B cell (primary cell): ENCODE data around the gene CCR2. TPM values are rescaled to one million over a fixed set of nuclear protein-coding genes. Genes with fewer than 3 reads are reported as not detected.

Experiments
- ATAC-seq: fragments of 200-7000 bp; cut with Tn5 transposase; one replicate; pipeline ENCODE4 v1.10.0; 2021; ENCODE audit warnings: low read depth, mild to moderate bottlenecking, moderate number of reproducible peaks, moderate library complexity
- CTCF ChIA-PET: fragments of 350-600 bp; sonication (Branson Sonifier 250); formaldehyde crosslinking; loops from one replicate; lab custom pipeline; 2021; ENCODE audit warnings: antibody characterized with exemption, inconsistent platforms; lab: Charles Lee
- POLR2A ChIA-PET: fragments of 350-600 bp; sonication (Branson Sonifier 250); formaldehyde crosslinking; loops from one replicate; lab custom pipeline; 2021; ENCODE audit warnings: antibody characterized with exemption; lab: Charles Lee
- DNase-seq: peaks from one replicate; pipeline ENCODE4 v3.0.0; 2013
- H2AFZ ChIP-seq: 2 replicates; pipeline ENCODE4 v1.6.1; 2012; ENCODE audit warnings: mild to moderate bottlenecking, low read depth, low read length; ENCODE audit not compliant: insufficient read depth, poor library complexity, severe bottlenecking
- H3K27ac ChIP-seq, 2 donors: 1 replicate in 1 of 2; 2 replicates in 1 of 2; pipeline ENCODE4 v1.5.1; 2012 to 2013; ENCODE audit warnings: low read length in 2 of 2, mild to moderate bottlenecking in 2 of 2, moderate library complexity in 1 of 2
- H3K27me3 ChIP-seq, 4 experiments: fragments of 200-600 bp in 1 of 4; sonication (generic) in 1 of 4; replicated peaks in 1 of 4; 1 replicate in 2 of 4; 2 replicates in 2 of 4; pipeline versions ENCODE4 v1.6.1 to v1.7.0; 2013 to 2016; ENCODE audit warnings: low read length in 3 of 4, mild to moderate bottlenecking in 2 of 4, mixed read lengths in 1 of 4, moderate library complexity in 1 of 4; ENCODE audit not compliant: insufficient read depth in 4 of 4, control insufficient read depth in 3 of 4; ENCODE audit errors: control extremely low read depth in 1 of 4
- H3K36me3 ChIP-seq, 2 experiments: replicated peaks in 1 of 2; 1 replicate in 1 of 2; 2 replicates in 1 of 2; pipeline versions ENCODE4 v1.6.1 to v1.7.1; 2013; ENCODE audit warnings: low read length in 1 of 2; ENCODE audit not compliant: insufficient read depth in 2 of 2, control insufficient read depth in 1 of 2; ENCODE audit errors: control extremely low read depth in 1 of 2, extremely low read depth in 1 of 2
- H3K4me1 ChIP-seq, 2 donors: fragments of 200-600 bp in 1 of 2; sonication (generic) in 1 of 2; 1 replicate in 1 of 2; 2 replicates in 1 of 2; pipeline versions ENCODE4 v1.5.1 to v1.6.1; 2013 to 2017; ENCODE audit warnings: low read length in 2 of 2; ENCODE audit not compliant: control insufficient read depth in 2 of 2, insufficient read depth in 2 of 2
- H3K4me2 ChIP-seq: replicated peaks from 2 replicates; pipeline ENCODE3; 2012; ENCODE audit warnings: mild to moderate bottlenecking, low read depth, low read length; ENCODE audit not compliant: poor library complexity, severe bottlenecking
- H3K4me3 ChIP-seq, 5 experiments: fragments of 200-600 bp in 1 of 5; sonication (generic) in 1 of 5; 1 replicate in 3 of 5; 2 replicates in 2 of 5; pipeline versions ENCODE4 v1.5.1 to v1.7.0; 2011 to 2016; ENCODE audit warnings: low read length in 4 of 5, mild to moderate bottlenecking in 4 of 5, low read depth in 2 of 5, control low read depth in 1 of 5, moderate library complexity in 1 of 5; ENCODE audit not compliant: insufficient read depth in 1 of 5; ENCODE audit errors: control extremely low read depth in 1 of 5, extremely low read depth in 1 of 5
- H3K79me2 ChIP-seq: fragments of 200-600 bp; sonication (generic); one replicate; pipeline ENCODE4 v1.6.0; 2016; ENCODE audit warnings: low read length; ENCODE audit not compliant: control insufficient read depth, insufficient read depth
- H3K9ac ChIP-seq: fragments of 200-600 bp; sonication (generic); 2 replicates; pipeline ENCODE4 v1.6.1; 2017; ENCODE audit warnings: mild to moderate bottlenecking, low read length, moderate library complexity
- H3K9me3 ChIP-seq, 3 donors: one replicate each; pipeline versions ENCODE4 v1.6.1 to v1.7.1; 2013; ENCODE audit warnings: low read length in 2 of 3; ENCODE audit not compliant: control insufficient read depth in 2 of 3, insufficient read depth in 1 of 3; ENCODE audit errors: control extremely low read depth in 1 of 3
- H4K20me1 ChIP-seq: 2 replicates; pipeline ENCODE4 v1.6.0; 2012; ENCODE audit warnings: mild to moderate bottlenecking, low read length; ENCODE audit not compliant: insufficient read depth, control insufficient read depth, poor library complexity, severe bottlenecking
- H3K27ac Mint-ChIP-seq: one replicate; pipeline ENCODE4 v1.8.0; 2021; ENCODE audit warnings: mixed read lengths
- H3K27me3 Mint-ChIP-seq: one replicate; pipeline ENCODE4 v1.8.0; 2021; ENCODE audit warnings: mixed read lengths
- H3K4me1 Mint-ChIP-seq: one replicate; pipeline ENCODE4 v1.8.0; 2021; ENCODE audit warnings: mixed read lengths
- H3K4me3 Mint-ChIP-seq: one replicate; pipeline ENCODE4 v1.8.0; 2021; ENCODE audit warnings: mixed read lengths
- H3K9me3 Mint-ChIP-seq: one replicate; pipeline ENCODE4 v1.8.0; 2022; ENCODE audit warnings: mixed read lengths; ENCODE audit not compliant: insufficient read depth
- CTCF ChIP-seq: fragments of 200-600 bp; IDR thresholded peaks from one replicate; pipeline ENCODE4 v1.8.0; 2022; ENCODE audit warnings: antibody characterized with exemption, mild to moderate bottlenecking
- EZH2 ChIP-seq: IDR thresholded peaks from 2 replicates; pipeline ENCODE4 v1.6.1; 2012; ENCODE audit warnings: borderline replicate concordance, low read depth, mild to moderate bottlenecking, moderate library complexity, low read length; ENCODE audit not compliant: insufficient read depth, poor library complexity, severe bottlenecking
- WGBS: methylation state at CpG from one replicate; pipeline ENCODE4 v1.1.5; 2013; ENCODE audit warnings: missing lambda C conversion rate; ENCODE audit not compliant: insufficient coverage; 5-methylcytosine and 5-hydroxymethylcytosine counted together
- intact Hi-C: fragments of 100-400 bp; cut with micrococcal nuclease; formaldehyde crosslinking; loops from one replicate; pipeline ENCODE4 v1.10.0; 2022
- polyA plus RNA-seq: library from polyadenylated mRNA; depleted of rRNA; stranded (reverse); fragments of >200 nt; gene quantifications from 2 replicates; pipeline ENCODE4 v1.2.3, GENCODE V29; 2012
- total RNA-seq, 2 donors: library from RNA; stranded (reverse); fragments of 120-200 nt in 1 of 2; gene quantifications; 1 replicate in 1 of 2; 2 replicates in 1 of 2; pipeline versions ENCODE4 v1.2.3 to v1.2.4, GENCODE V29; 2013 to 2022

Gene CCR2
- total and polyA plus RNA-seq, 2 donors (not counting 1 experiment from before 2014, with no cell fraction given) = 0.34 to 0.82 TPM

- ATAC-seq = no peak
- peak overlapping the region; percentile 37 for H2AFZ ChIP-seq
- Mint-ChIP-seq H3K4me3 (no peak overlapping the region), H3K4me1 (peaks cover 41% of the 10 kb centered on the region), H3K9me3 (no peaks in the 10 kb centered on the region), H3K27me3 (no peaks in the 10 kb centered on the region), H3K27ac (peak overlapping the region; percentile 73)
- intact Hi-C loops = loop anchor here (5.0 kb wide), 1 partner anchor 39 kb away; no protein-coding TSS in a partner anchor
- H3K4me1 ChIP-seq = peaks cover 17 to 33% of the 10 kb centered on the region in 2 donors
- no peak overlapping the region for H3K9ac ChIP-seq
- H3K27me3 ChIP-seq = no peaks in the 10 kb centered on the region
- no peaks in the 10 kb centered on the region for H3K36me3 ChIP-seq
- peak overlapping the region; percentile 32 for H3K4me2 ChIP-seq
- no peak for DNase-seq
- WGBS = 85% methylated on average over 4 of the region's 8 CpGs
- no peaks in the 10 kb centered on the region for H3K9me3 ChIP-seq
- H3K79me2 ChIP-seq = no peaks in the 10 kb centered on the region
- peak overlapping the region in 1 of 2 donors; percentile 4 for H3K27ac ChIP-seq
- ChIA-PET CTCF (interaction anchor here (2.3 to 2.7 kb wide), 2 partner anchors 7 to 9 kb away, joined by 6 to 14 read pairs; partner anchors contain the start of gene CCR5), POLR2A (interaction anchor here (0.7 kb wide), 1 partner anchor 47 kb away, joined by 5 read pairs; no protein-coding TSS in a partner anchor)
- H4K20me1 ChIP-seq = no peaks in the 10 kb centered on the region
- TF ChIP-seq EZH2 (no peak), CTCF (no peak)
- H3K4me3 ChIP-seq = no peak overlapping the region
Observed at GRCh38 chr3:46361408-46362283, 7.7 kb downstream of the CCR2 start.

GRCh38 chr3:46365041-46365440 is 11.1 kb downstream of the CCR2 start:
- no peaks in the 10 kb centered on the region for H3K27me3 ChIP-seq
- WGBS = no CpG with 5 or more reads among the region's 4 CpGs

More at GRCh38 chr3:46365041-46365440, 11.1 kb downstream of the CCR2 start:
- Histone ChIP-seq H3K36me3 (no peaks in the 10 kb centered on the region), H3K4me1 (peaks cover 21 to 45% of the 10 kb centered on the region in 2 donors), H3K9me3 (no peaks in the 10 kb centered on the region), H3K9ac (no peak overlapping the region), H3K27ac (no peak overlapping the region), H3K4me2 (no peak overlapping the region), H2AFZ (no peak overlapping the region), H3K4me3 (no peak overlapping the region), H4K20me1 (no peaks in the 10 kb centered on the region), H3K79me2 (no peaks in the 10 kb centered on the region)
- no peak overlapping the region for H3K27ac Mint-ChIP-seq
- CTCF ChIA-PET = interaction anchor here (1.0 to 13.1 kb wide), 3 partner anchors 269 to 426 kb away, joined by 3 to 233 read pairs (median 4); no protein-coding TSS in a partner anchor
- intact Hi-C loops = no loop called here
- no peak for DNase-seq
- TF ChIP-seq CTCF (no peak), EZH2 (no peak)
- H3K9me3 Mint-ChIP-seq = no peaks in the 10 kb centered on the region
- no peak for ATAC-seq
- no peaks in the 10 kb centered on the region for H3K27me3 Mint-ChIP-seq
- peaks cover 47% of the 10 kb centered on the region for H3K4me1 Mint-ChIP-seq
- POLR2A ChIA-PET = no interaction called here
- no peak overlapping the region for H3K4me3 Mint-ChIP-seq
